HEK293T (cell line): Measurements from ENCODE around the gene MPP7.

ENCODE experiments used
- CTCF ChIA-PET: fragments of 350-600 bp; formaldehyde crosslinking; extraction: SDS; loops from one replicate; lab custom pipeline; 2021; ENCODE audit warnings: antibody characterized with exemption, inconsistent platforms; lab: Yijun Ruan, JAX
- POLR2A ChIA-PET: fragments of 350-600 bp; formaldehyde crosslinking; extraction: SDS; loops from one replicate; lab custom pipeline; 2020; ENCODE audit warnings: antibody characterized with exemption, inconsistent platforms; lab: Yijun Ruan, JAX
- DNase-seq: peaks from one replicate; pipeline ENCODE4 v3.0.0; 2012; ENCODE audit warnings: mixed read lengths; ENCODE audit errors: extremely low spot score
- ARNT ChIP-seq: fragments of 450-650 bp; IDR thresholded peaks from 2 replicates; pipeline ENCODE4 v1.6.1; 2017; ENCODE audit warnings: mild to moderate bottlenecking
- BHLHE40 ChIP-seq: fragments of 450-650 bp; IDR thresholded peaks from 2 replicates; pipeline ENCODE4 v1.6.1; 2016; ENCODE audit warnings: mild to moderate bottlenecking, moderate library complexity, borderline replicate concordance
- CTBP1 ChIP-seq: fragments of 450-650 bp; IDR thresholded peaks from 2 replicates; pipeline ENCODE4 v1.6.1; 2016; ENCODE audit warnings: borderline replicate concordance
- ELF4 ChIP-seq: fragments of 450-650 bp; IDR thresholded peaks from 2 replicates; pipeline ENCODE4 v1.6.1; 2017; ENCODE audit warnings: antibody characterized with exemption
- FOXA1 ChIP-seq: fragments of 450-650 bp; IDR thresholded peaks from 2 replicates; pipeline ENCODE4 v1.6.1; 2016; ENCODE audit warnings: mild to moderate bottlenecking
- FOXK2 ChIP-seq: fragments of 450-650 bp; IDR thresholded peaks from 2 replicates; pipeline ENCODE4 v1.6.1; 2016; ENCODE audit warnings: mild to moderate bottlenecking
- FOXM1 ChIP-seq: fragments of 450-650 bp; IDR thresholded peaks from 2 replicates; pipeline ENCODE4 v1.6.1; 2017; ENCODE audit warnings: mild to moderate bottlenecking, borderline replicate concordance
- HDGF ChIP-seq: fragments of 450-650 bp; IDR thresholded peaks from 2 replicates; pipeline ENCODE4 v1.6.1; 2017; ENCODE audit warnings: antibody characterized with exemption, borderline replicate concordance
- L3MBTL2 ChIP-seq: fragments of 450-650 bp; conservative IDR thresholded peaks from 2 replicates; pipeline ENCODE4 v1.6.1; 2016; ENCODE audit warnings: mild to moderate bottlenecking
- LEF1 ChIP-seq: fragments of 450-650 bp; IDR thresholded peaks from 2 replicates; pipeline ENCODE4 v1.6.1; 2017; ENCODE audit warnings: mild to moderate bottlenecking, borderline replicate concordance
- NFRKB ChIP-seq: fragments of 450-650 bp; IDR thresholded peaks from 2 replicates; pipeline ENCODE4 v1.6.1; 2016; ENCODE audit warnings: mild to moderate bottlenecking, moderate library complexity
- SP1 ChIP-seq: fragments of 450-650 bp; IDR thresholded peaks from 2 replicates; pipeline ENCODE4 v1.6.1; 2017
- SUZ12 ChIP-seq: fragments of 450-650 bp; IDR thresholded peaks from 2 replicates; pipeline ENCODE4 v1.6.1; 2016; ENCODE audit warnings: mild to moderate bottlenecking
- TARDBP ChIP-seq: fragments of 450-650 bp; IDR thresholded peaks from 2 replicates; pipeline ENCODE4 v1.6.1; 2016
- ZNF384 ChIP-seq: fragments of 450-650 bp; IDR thresholded peaks from 2 replicates; pipeline ENCODE4 v1.6.1; 2016
- TF ChIP-seq, protein P1 (sequence below): fragments of 450-650 bp; IDR thresholded peaks from 2 replicates; pipeline ENCODE4 v1.6.1; 2016

Gene MPP7

DNA sequence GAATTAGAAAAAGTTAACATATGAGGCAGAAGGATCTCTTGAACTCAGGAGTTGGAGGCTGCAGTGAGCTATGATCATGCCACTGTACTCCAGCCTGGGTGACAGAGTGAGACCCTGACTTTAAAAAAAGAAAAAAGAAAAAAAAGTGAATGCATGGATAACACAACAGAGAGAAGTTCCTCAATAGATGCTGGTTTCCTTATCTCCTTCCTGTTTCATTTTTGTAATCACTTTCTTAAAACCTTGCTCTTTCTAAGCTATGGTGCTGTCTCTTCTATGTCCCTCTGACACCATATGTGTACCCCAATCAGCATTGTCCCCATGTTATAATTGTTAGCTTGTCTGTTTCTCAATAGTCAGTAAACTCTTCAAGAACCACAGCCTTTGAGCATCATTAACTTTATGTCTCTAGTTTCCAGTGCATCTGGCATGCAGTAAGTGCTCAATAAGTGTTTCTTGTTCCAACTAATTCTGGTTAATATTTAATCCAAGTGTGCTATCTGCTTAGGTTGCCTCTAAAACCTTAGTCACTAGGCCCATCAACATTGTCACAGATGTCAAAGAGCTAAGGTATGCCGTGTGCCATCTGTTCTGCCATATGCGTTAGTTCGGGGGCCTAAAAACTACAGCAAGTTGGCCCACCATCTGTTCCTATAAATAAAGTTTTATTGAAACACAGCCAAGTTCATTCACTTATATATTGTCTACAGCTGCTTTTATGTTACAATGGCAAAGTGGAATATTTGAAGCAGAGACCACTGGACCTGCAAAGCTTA is 36.2 kb downstream of the MPP7 start:
- ChIA-PET CTCF (interaction anchor here (1.1 kb wide), 1 partner anchor 115 kb away, joined by 3 read pairs; no protein-coding TSS in a partner anchor), POLR2A (interaction anchor here (1.3 kb wide), 1 partner anchor 36 kb away, joined by 3 read pairs; the partner anchor contains the start of gene MPP7)
- DNase-seq, result no peak
- TF ChIP-seq NFRKB (no peak), FOXA1 (no peak), LEF1 (no peak), TARDBP (no peak), SP1 (no peak), SUZ12 (no peak), ARNT (no peak), L3MBTL2 (no peak), CTBP1 (no peak), ELF4 (no peak), HDGF (no peak)

DNA sequence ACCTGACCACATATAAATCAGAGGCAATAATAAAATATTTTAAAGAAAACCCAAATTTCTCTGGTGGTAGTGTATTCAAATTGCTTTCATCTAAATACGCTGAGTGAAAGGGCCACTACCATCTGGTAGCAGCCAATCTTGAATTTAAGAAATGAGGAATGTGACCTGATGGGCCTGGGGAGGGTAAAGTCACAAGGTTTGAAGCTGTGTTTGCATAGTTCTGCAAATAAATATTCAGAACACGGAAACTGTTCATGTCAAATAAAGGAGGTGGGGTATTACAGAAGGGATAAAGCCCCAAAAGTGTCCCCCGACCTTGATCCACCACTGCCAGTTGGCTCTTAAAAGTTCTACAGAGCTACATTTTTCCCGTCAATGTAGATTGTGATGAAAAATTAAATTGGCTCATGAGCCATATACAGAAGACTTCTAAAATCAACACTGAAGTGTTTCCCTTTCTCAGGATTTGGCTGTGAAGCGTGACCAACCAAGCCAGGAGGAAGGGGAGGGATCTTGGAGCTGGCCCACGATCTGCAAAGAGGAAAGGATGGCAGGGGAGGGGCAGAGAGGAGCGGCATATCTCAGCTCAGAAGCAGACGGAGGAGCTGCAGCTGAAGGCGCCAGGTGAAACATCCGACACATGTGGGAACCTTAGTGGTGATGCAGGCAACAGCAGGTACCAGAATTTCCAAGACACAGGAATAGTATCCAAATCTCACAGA is 39.6 kb downstream of the MPP7 start:
- DNase-seq, result no peak
- CTCF ChIA-PET, result interaction anchor here (0.6 to 0.7 kb wide), 2 partner anchors 33 to 271 kb away, joined by 3 to 4 read pairs; no protein-coding TSS in a partner anchor
- TF ChIP-seq BHLHE40 (no peak), FOXA1 (no peak), NFRKB (no peak), HDGF (no peak), ZNF384 (no peak), LEF1 (no peak), ARNT (no peak), FOXM1 (no peak)
- TF ChIP-seq, protein P1, sequence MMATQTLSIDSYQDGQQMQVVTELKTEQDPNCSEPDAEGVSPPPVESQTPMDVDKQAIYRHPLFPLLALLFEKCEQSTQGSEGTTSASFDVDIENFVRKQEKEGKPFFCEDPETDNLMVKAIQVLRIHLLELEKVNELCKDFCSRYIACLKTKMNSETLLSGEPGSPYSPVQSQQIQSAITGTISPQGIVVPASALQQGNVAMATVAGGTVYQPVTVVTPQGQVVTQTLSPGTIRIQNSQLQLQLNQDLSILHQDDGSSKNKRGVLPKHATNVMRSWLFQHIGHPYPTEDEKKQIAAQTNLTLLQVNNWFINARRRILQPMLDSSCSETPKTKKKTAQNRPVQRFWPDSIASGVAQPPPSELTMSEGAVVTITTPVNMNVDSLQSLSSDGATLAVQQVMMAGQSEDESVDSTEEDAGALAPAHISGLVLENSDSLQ, result no peak
- POLR2A ChIA-PET, result no interaction called here

DNA sequence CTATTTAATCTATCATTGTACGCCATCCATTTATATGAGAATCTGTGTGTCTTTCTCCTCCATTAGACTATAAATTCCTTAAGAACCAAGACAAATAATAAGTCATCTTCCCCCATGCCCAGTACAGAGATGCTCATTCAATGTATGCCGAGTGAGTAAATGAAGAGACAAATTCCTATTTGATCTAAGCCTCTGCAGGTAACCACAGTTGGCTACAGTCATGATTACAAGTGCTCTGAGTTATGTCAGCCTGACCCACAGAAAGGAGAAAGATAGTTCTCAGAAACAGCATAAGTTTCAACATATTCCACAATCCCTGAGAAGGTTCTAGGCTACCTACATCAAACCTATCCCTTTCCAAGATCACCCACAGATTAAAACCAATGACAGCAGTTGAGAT is 46.1 kb downstream of the MPP7 start:
- TF ChIP-seq, protein P1, result no peak
- TF ChIP-seq ARNT (no peak), ZNF384 (no peak), SP1 (no peak), BHLHE40 (no peak), NFRKB (no peak), ELF4 (no peak), TARDBP (no peak), FOXM1 (no peak), LEF1 (no peak), SUZ12 (no peak), FOXK2 (no peak), HDGF (no peak), L3MBTL2 (no peak), FOXA1 (no peak)
- DNase-seq, result no peak
- ChIA-PET POLR2A (no interaction called here), CTCF (no interaction called here)

DNA sequence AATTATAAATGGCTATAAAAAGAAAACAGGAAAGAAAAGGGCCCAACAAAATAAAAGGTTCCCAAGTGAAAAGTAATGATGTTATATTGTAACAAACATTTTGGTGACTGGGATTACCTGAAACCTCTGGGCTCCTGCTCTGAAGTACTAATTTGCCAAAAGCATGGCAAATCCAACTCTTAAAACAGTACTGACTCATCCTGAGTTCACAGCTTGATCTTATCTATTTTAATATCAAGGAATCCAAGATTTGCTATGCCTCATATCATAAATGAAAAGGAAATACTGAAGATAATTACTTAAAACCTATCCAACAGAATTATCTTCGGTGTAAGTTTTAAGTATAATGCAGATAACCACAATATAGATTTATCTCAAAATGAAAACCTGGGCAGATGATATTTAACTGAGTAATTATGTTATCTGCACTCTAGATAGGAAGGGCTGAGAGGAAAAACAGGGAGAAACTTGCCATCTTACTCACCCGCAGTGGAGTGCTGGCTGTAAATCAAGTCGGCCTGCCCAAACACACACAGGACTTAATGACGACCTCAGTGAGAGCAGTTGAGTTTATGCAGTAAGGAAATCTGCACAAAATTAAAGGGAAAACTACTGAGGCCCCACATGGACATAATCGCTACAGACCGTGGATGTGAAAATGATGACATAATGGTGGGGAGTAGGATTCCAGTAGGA is 48.4 kb downstream of the MPP7 start:
- DNase-seq, result peak; percentile 9
- ChIA-PET POLR2A (interaction anchor here (0.8 kb wide), 1 partner anchor 49 kb away, joined by 3 read pairs; the partner anchor contains the start of gene MPP7), CTCF (interaction anchor here (3.6 kb wide), 1 partner anchor 128 kb away, joined by 17 read pairs; no protein-coding TSS in a partner anchor)
- TF ChIP-seq FOXA1, result no peak
- TF ChIP-seq, protein P1, result peak; percentile 81

DNA sequence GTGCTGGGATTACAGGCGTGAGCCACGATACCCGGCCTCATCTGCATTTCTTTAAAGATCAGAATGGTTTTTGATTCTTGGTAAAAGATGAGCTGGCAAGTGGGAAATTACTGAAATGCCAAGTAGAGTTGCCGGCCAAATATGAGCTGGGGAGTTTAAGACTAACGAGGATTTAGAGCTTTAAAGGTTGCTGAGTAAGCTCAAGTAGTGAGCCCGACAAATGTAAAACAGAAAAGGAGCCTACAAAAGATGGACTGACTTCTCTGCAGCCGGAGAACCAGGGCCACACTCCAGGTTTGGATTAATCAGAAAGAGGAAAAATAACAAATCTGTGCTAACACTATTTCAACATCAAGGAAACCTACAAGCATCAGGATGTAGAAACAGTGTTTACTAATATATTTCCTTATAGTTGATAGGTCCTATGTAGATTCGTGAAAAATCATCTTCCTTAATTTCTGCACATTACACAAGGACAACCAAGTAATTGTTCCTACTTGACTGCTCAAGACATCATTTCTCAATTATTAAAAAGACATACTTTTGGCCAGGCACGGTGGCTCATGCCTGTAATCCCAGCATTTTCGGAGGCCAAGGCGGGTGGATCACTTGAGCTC is 49.6 kb downstream of the MPP7 start:
- TF ChIP-seq BHLHE40, result no peak
- TF ChIP-seq FOXM1, result no peak
- no peak for TF ChIP-seq L3MBTL2
- TF ChIP-seq FOXA1, result no peak
- TF ChIP-seq SP1, result no peak
- no peak for TF ChIP-seq TARDBP
- TF ChIP-seq FOXK2, result no peak
- TF ChIP-seq SUZ12, result no peak
- TF ChIP-seq, protein P1, result no peak
- TF ChIP-seq HDGF, result no peak
- no peak for TF ChIP-seq ARNT
- no peak for TF ChIP-seq CTBP1
- no peak for TF ChIP-seq LEF1
- no peak for TF ChIP-seq NFRKB
- TF ChIP-seq ELF4, result no peak
- no peak for TF ChIP-seq ZNF384
- ChIA-PET CTCF (interaction anchor here (0.7 to 3.6 kb wide), 4 partner anchors 12 to 140 kb away, joined by 5 to 17 read pairs (median 10); no protein-coding TSS in a partner anchor), POLR2A (interaction anchor here (0.9 kb wide), 1 partner anchor 49 kb away, joined by 3 read pairs; no protein-coding TSS in a partner anchor)
- DNase-seq, result no peak
